HEK293 (cell line): ENCODE results near the gene TMEM203.

Experiments
- BCL11A ChIP-seq: fragments of 450-650 bp; formaldehyde crosslinking; IDR thresholded peaks from 2 replicates; pipeline ENCODE4 v1.5.1; 2016; ENCODE audit warnings: low read depth, missing biosample characterization, missing genetic modification characterization
- GFI1B ChIP-seq: fragments of 450-650 bp; formaldehyde crosslinking; IDR thresholded peaks from 2 replicates; pipeline ENCODE4 v1.5.1; 2016; ENCODE audit warnings: missing biosample characterization, missing genetic modification characterization
- MZF1 ChIP-seq: fragments of 450-650 bp; formaldehyde crosslinking; IDR thresholded peaks from 2 replicates; pipeline ENCODE4 v1.5.1; 2017; ENCODE audit warnings: missing biosample characterization, missing genetic modification characterization, borderline replicate concordance
- SP3 ChIP-seq: fragments of 450-650 bp; formaldehyde crosslinking; IDR thresholded peaks from 2 replicates; pipeline ENCODE4 v1.5.1; 2016; ENCODE audit warnings: missing biosample characterization, missing genetic modification characterization
- ZBTB48 ChIP-seq: fragments of 450-650 bp; formaldehyde crosslinking; IDR thresholded peaks from 2 replicates; pipeline ENCODE4 v1.5.1; 2016; ENCODE audit warnings: missing biosample characterization, missing genetic modification characterization
- ZBTB6 ChIP-seq: fragments of 450-650 bp; formaldehyde crosslinking; IDR thresholded peaks from 2 replicates; pipeline ENCODE4 v1.5.1; 2017; ENCODE audit warnings: missing biosample characterization, missing genetic modification characterization
- ZFP69B ChIP-seq: fragments of 450-650 bp; formaldehyde crosslinking; IDR thresholded peaks from 2 replicates; pipeline ENCODE4 v1.5.1; 2016; ENCODE audit warnings: missing biosample characterization, missing genetic modification characterization
- ZNF133 ChIP-seq: fragments of 450-650 bp; formaldehyde crosslinking; IDR thresholded peaks from 2 replicates; pipeline ENCODE4 v1.5.1; 2016; ENCODE audit warnings: missing biosample characterization, missing genetic modification characterization
- ZNF148 ChIP-seq: fragments of 450-650 bp; formaldehyde crosslinking; IDR thresholded peaks from 2 replicates; pipeline ENCODE4 v1.5.0; 2017; ENCODE audit warnings: missing biosample characterization, missing genetic modification characterization, borderline replicate concordance
- ZNF157 ChIP-seq: fragments of 450-650 bp; formaldehyde crosslinking; IDR thresholded peaks from 2 replicates; pipeline ENCODE4 v1.5.1; 2016; ENCODE audit warnings: missing biosample characterization, missing genetic modification characterization
- ZNF184 ChIP-seq: fragments of 450-650 bp; IDR thresholded peaks from 2 replicates; pipeline ENCODE4 v1.5.1; 2018; ENCODE audit warnings: missing biosample characterization, mild to moderate bottlenecking, missing genetic modification characterization
- ZNF248 ChIP-seq: fragments of 450-650 bp; formaldehyde crosslinking; IDR thresholded peaks from 2 replicates; pipeline ENCODE4 v1.5.1; 2017; ENCODE audit warnings: missing biosample characterization, missing genetic modification characterization
- ZNF350 ChIP-seq: fragments of 450-650 bp; formaldehyde crosslinking; IDR thresholded peaks from 2 replicates; pipeline ENCODE4 v1.5.0; 2017; ENCODE audit warnings: missing biosample characterization, mild to moderate bottlenecking, missing genetic modification characterization
- ZNF416 ChIP-seq: fragments of 450-650 bp; formaldehyde crosslinking; IDR thresholded peaks from 2 replicates; pipeline ENCODE4 v1.5.1; 2016; ENCODE audit warnings: missing biosample characterization, missing genetic modification characterization
- ZNF473 ChIP-seq: fragments of 450-650 bp; formaldehyde crosslinking; IDR thresholded peaks from 2 replicates; pipeline ENCODE4 v1.5.1; 2017; ENCODE audit warnings: missing biosample characterization, missing genetic modification characterization
- ZNF514 ChIP-seq: fragments of 450-650 bp; formaldehyde crosslinking; IDR thresholded peaks from 2 replicates; pipeline ENCODE4 v1.5.1; 2016; ENCODE audit warnings: missing biosample characterization, missing genetic modification characterization
- ZNF629 ChIP-seq: fragments of 450-650 bp; formaldehyde crosslinking; IDR thresholded peaks from 2 replicates; pipeline ENCODE4 v1.5.1; 2017; ENCODE audit warnings: missing biosample characterization, missing genetic modification characterization
- ZNF654 ChIP-seq: fragments of 450-650 bp; formaldehyde crosslinking; IDR thresholded peaks from 2 replicates; pipeline ENCODE4 v1.5.1; 2016; ENCODE audit warnings: low read depth, missing biosample characterization, missing genetic modification characterization
- ZNF677 ChIP-seq: fragments of 450-650 bp; IDR thresholded peaks from 2 replicates; pipeline ENCODE4 v1.5.0; 2018; ENCODE audit warnings: missing biosample characterization, mild to moderate bottlenecking, missing genetic modification characterization, moderate library complexity
- ZNF776 ChIP-seq: fragments of 450-650 bp; formaldehyde crosslinking; IDR thresholded peaks from 2 replicates; pipeline ENCODE4 v1.5.0; 2017; ENCODE audit warnings: missing biosample characterization, missing genetic modification characterization, borderline replicate concordance
- ZSCAN16 ChIP-seq: fragments of 450-650 bp; formaldehyde crosslinking; IDR thresholded peaks from 2 replicates; pipeline ENCODE4 v1.5.1; 2016; ENCODE audit warnings: missing biosample characterization, missing genetic modification characterization
- TF ChIP-seq, protein P1 (sequence below): fragments of 450-650 bp; formaldehyde crosslinking; conservative IDR thresholded peaks from 2 replicates; pipeline ENCODE4 v1.5.1; 2016; ENCODE audit warnings: low read depth, missing biosample characterization, missing genetic modification characterization
- TF ChIP-seq, protein P2 (sequence below): fragments of 450-650 bp; formaldehyde crosslinking; IDR thresholded peaks from 2 replicates; pipeline ENCODE4 v1.5.1; 2016; ENCODE audit warnings: missing biosample characterization, missing genetic modification characterization
- TF ChIP-seq, protein P3 (sequence below): fragments of 450-650 bp; formaldehyde crosslinking; IDR thresholded peaks from 2 replicates; pipeline ENCODE4 v1.5.1; 2016; ENCODE audit warnings: missing biosample characterization, missing genetic modification characterization
- TF ChIP-seq, protein P4 (sequence below): fragments of 450-650 bp; formaldehyde crosslinking; IDR thresholded peaks from 2 replicates; pipeline ENCODE4 v1.5.1; 2016; ENCODE audit warnings: missing biosample characterization, missing genetic modification characterization

Gene TMEM203

DNA sequence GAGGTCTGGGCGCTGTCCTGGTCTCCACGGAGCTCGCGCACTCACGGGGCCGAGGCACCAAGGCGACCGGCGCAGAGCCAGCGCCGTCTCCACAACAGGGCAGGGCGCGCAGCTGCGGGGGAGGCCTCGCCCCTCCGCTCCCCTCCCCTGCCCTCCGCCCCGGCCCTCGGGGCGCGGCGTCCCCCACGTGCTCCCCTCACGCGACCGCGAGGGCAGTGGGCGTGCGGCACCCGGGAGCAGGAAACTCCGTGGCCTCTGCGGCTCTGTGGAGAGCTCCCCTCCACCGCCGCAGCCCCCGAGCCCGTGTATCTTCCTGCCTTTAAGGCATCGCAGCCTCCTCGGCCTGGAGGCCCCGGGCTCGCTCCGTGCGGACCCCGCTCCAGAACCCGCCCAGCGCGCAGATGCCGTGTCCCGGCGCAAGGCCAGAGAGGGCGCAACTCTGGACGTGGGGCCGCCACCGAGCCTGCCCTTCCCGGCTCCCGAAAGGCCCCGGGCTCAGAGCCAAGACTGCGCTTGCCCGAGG, 34.9 kb upstream of the TMEM203 start (continued):
- TF ChIP-seq, protein P1, sequence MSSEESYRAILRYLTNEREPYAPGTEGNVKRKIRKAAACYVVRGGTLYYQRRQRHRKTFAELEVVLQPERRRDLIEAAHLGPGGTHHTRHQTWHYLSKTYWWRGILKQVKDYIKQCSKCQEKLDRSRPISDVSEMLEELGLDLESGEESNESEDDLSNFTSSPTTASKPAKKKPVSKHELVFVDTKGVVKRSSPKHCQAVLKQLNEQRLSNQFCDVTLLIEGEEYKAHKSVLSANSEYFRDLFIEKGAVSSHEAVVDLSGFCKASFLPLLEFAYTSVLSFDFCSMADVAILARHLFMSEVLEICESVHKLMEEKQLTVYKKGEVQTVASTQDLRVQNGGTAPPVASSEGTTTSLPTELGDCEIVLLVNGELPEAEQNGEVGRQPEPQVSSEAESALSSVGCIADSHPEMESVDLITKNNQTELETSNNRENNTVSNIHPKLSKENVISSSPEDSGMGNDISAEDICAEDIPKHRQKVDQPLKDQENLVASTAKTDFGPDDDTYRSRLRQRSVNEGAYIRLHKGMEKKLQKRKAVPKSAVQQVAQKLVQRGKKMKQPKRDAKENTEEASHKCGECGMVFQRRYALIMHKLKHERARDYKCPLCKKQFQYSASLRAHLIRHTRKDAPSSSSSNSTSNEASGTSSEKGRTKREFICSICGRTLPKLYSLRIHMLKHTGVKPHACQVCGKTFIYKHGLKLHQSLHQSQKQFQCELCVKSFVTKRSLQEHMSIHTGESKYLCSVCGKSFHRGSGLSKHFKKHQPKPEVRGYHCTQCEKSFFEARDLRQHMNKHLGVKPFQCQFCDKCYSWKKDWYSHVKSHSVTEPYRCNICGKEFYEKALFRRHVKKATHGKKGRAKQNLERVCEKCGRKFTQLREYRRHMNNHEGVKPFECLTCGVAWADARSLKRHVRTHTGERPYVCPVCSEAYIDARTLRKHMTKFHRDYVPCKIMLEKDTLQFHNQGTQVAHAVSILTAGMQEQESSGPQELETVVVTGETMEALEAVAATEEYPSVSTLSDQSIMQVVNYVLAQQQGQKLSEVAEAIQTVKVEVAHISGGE (tag by site-specific recombination), result peak; percentile 57
- no peak for TF ChIP-seq BCL11A (tag by site-specific recombination)
- TF ChIP-seq GFI1B, result no peak
- no peak for TF ChIP-seq ZNF148 (tag by site-specific recombination)
- peak; percentile 86 for TF ChIP-seq ZBTB6 (tag by site-specific recombination)
- no peak for TF ChIP-seq ZNF248 (tag by site-specific recombination)
- no peak for TF ChIP-seq ZNF473 (tag by site-specific recombination)
- TF ChIP-seq, protein P2, sequence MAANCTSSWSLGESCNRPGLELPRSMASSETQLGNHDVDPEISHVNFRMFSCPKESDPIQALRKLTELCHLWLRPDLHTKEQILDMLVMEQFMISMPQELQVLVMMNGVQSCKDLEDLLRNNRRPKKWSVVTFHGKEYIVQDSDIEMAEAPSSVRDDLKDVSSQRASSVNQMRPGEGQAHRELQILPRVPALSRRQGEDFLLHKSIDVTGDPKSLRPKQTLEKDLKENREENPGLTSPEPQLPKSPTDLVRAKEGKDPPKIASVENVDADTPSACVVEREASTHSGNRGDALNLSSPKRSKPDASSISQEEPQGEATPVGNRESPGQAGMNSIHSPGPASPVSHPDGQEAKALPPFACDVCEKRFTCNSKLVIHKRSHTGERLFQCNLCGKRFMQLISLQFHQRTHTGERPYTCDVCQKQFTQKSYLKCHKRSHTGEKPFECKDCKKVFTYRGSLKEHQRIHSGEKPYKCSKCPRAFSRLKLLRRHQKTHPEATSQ (tag by site-specific recombination), result peak; percentile 99
- no peak for TF ChIP-seq ZNF157 (tag by site-specific recombination)
- TF ChIP-seq ZSCAN16 (tag by site-specific recombination), result 0 out of 2 replicates have a peak, but pooled peaks have one; percentile 63
- TF ChIP-seq ZNF184 (tag by site-specific recombination), result no peak
- TF ChIP-seq ZNF416 (tag by site-specific recombination), result no peak
- no peak for TF ChIP-seq ZNF776 (tag by site-specific recombination)
- TF ChIP-seq, protein P3, sequence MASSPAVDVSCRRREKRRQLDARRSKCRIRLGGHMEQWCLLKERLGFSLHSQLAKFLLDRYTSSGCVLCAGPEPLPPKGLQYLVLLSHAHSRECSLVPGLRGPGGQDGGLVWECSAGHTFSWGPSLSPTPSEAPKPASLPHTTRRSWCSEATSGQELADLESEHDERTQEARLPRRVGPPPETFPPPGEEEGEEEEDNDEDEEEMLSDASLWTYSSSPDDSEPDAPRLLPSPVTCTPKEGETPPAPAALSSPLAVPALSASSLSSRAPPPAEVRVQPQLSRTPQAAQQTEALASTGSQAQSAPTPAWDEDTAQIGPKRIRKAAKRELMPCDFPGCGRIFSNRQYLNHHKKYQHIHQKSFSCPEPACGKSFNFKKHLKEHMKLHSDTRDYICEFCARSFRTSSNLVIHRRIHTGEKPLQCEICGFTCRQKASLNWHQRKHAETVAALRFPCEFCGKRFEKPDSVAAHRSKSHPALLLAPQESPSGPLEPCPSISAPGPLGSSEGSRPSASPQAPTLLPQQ (tag by site-specific recombination), result peak; percentile 96
- no peak for TF ChIP-seq ZNF514 (tag by site-specific recombination)
- TF ChIP-seq ZNF629, result no peak
- TF ChIP-seq, protein P4, sequence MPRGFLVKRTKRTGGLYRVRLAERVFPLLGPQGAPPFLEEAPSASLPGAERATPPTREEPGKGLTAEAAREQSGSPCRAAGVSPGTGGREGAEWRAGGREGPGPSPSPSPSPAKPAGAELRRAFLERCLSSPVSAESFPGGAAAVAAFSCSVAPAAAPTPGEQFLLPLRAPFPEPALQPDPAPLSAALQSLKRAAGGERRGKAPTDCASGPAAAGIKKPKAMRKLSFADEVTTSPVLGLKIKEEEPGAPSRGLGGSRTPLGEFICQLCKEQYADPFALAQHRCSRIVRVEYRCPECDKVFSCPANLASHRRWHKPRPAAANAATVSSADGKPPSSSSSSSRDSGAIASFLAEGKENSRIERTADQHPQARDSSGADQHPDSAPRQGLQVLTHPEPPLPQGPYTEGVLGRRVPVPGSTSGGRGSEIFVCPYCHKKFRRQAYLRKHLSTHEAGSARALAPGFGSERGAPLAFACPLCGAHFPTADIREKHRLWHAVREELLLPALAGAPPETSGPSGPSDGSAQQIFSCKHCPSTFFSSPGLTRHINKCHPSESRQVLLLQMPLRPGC, result peak; percentile 53; the same call in 1 of the 2 replicates
- TF ChIP-seq ZBTB48 (tag by site-specific recombination), result peak; percentile 74
- no peak for TF ChIP-seq ZNF677
- no peak for TF ChIP-seq ZNF133 (tag by site-specific recombination)
- peak; percentile 57 for TF ChIP-seq SP3 (tag by site-specific recombination)
- peak; percentile 80 for TF ChIP-seq ZFP69B (tag by site-specific recombination)
- peak; percentile 64; the same call in 1 of the 2 replicates for TF ChIP-seq MZF1 (tag by site-specific recombination)
- TF ChIP-seq ZNF654 (tag by site-specific recombination), result no peak
- TF ChIP-seq ZNF350 (tag by site-specific recombination), result no peak
